HG02885 (cell line): ENCODE data around the gene LDOC1.
"Not testable (repeated sequence)": the region's sequence is repeated elsewhere in the genome, so short reads cannot be mapped to it uniquely, and the experiment has no call there.

Source experiments
- ATAC-seq: cut with Tn5 transposase; IDR thresholded peaks from one replicate; pipeline ENCODE4 v1.9.1; 2021; ENCODE audit warnings: mild to moderate bottlenecking; ENCODE audit not compliant: unreplicated experiment, poor library complexity

The LDOC1 gene

GRCh38 chrX:141176586-141177451, at the start of gene LDOC1:
Gene LDOC1, minus strand, starts transcription at chrX:141177129. Its CDS starts 108 bp downstream, at chrX:141177021.
- ATAC-seq, result no peak

- no peak for ATAC-seq
Measured at GRCh38 chrX:141221611-141222010, 44.7 kb upstream of the LDOC1 start.

- no peak for ATAC-seq
Measured at GRCh38 chrX:141220342-141221008, 43.5 kb upstream of the LDOC1 start.

DNA sequence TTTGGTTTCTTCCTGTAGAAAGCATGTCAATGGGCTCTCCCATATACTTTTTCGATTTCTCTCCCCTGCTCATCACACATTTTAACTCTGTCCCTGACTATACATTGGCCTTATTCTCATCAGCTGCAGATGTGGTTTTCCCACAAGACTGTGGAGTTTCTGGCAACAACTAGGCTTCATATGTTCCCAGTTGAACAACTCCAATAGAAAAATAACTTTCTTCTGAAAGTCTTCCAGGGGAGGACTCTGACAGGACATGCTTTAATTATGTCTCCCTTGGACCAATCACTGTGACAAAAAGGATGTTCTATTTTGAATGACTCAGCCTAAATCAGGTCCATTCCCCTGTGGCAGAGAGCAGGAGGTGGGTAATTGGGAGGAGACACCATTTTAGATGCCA, 37.3 kb upstream of the LDOC1 start:
- no peak for ATAC-seq

- ATAC-seq, result no peak
Measured at GRCh38 chrX:141201962-141202361, 25.0 kb upstream of the LDOC1 start.

GRCh38 chrX:141188573-141188972, 11.6 kb upstream of the LDOC1 start:
- not testable (repeated sequence) for ATAC-seq

GRCh38 chrX:141185366-141185765, 8.4 kb upstream of the LDOC1 start:
- ATAC-seq, result no peak

GRCh38 chrX:141183000-141183399, 6.1 kb upstream of the LDOC1 start:
- ATAC-seq, result no peak

- no peak for ATAC-seq
Measured at GRCh38 chrX:141180851-141181250, 3.9 kb upstream of the LDOC1 start.

- ATAC-seq, result no peak
Measured at GRCh38 chrX:141175786-141176185, 1.1 kb downstream of the LDOC1 start.

DNA sequence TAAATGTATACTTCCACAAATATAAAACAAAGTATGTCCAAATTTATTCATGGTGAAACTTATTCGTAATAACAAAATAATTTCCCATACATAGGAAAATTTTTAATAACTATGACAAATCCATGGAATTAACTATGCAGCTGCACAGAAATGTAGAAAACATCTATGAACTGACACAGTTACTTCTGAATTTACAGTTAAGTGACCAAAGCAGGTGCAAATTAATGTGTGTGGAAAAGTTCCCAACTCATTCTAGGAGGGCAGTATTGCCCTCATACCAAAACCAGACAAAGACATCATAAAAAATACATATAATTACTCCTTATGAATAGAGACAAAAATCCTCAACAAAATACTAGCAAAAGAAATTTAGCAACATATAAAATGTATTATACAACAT, 12.5 kb downstream of the LDOC1 start:
- no peak for ATAC-seq

DNA sequence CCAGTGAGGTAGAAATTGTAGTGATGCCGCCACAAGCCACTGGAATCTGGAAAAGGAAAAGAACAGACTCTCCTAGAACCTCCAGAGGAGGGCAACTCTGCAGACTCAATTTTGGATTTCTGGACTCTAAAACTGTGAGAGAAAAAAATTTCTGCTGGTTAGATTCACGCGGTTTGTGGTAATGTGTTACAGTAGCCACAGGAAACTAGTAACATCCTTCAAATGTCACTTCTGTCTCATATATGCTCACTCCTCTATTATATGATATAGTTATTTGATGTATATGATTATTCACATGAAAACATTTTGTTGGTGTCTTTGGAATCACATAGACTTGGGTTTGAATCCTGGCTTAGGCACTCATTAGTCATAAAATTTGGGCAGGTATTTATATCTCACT, 18.8 kb downstream of the LDOC1 start:
- ATAC-seq, result no peak

DNA sequence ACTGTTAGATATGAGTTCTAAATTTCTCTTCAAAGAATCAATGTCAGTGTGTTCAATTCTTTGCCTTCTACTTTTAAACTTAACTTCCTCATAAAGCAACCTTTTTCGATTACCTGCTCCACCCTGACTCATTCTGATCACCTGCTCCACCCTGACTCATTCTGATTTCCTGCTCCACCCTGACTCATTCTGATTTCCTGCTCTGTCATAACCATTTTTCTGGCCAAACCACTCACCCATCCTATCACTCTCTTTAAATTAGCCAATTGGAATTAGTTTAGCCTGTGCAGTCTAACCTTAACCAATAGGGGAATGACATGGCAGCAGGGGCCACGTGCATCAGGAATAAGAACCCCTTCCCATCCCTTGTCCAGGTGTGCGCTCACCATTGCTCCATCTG, 21.7 kb downstream of the LDOC1 start:
- not testable (repeated sequence) for ATAC-seq

- no peak for ATAC-seq
Measured at GRCh38 chrX:141142946-141143345, 34.0 kb downstream of the LDOC1 start.

DNA sequence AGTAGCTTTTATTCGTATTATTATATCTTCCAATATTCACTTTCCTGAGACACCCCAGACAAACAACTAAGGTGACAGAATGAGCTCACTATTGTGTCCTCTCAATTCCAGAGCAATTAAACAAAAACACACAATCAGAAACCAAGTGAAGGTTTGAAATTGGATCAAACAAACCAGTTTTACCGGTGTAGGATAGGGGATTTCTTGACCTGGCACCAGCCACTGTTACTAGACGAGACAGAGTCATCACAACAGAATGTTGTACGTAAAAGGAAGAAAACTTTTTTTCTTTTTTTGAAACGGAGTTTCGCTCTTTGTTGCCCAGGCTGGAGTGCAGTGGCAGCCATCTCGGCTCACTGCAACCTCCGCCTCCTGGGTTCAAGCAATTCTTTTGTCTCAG, 43.7 kb downstream of the LDOC1 start:
- ATAC-seq, result no peak

GRCh38 chrX:141127146-141127545, 49.8 kb downstream of the LDOC1 start:
- no peak for ATAC-seq
